A549 treated with ZK216348 at 1 μM for 4 hours (cell line): ENCODE data around the gene BACH2. TPM values are rescaled to one million over a fixed set of nuclear protein-coding genes. Genes with fewer than 3 reads are reported as not detected.

Source experiments
- total RNA-seq: library from RNA; stranded (reverse); fragments of 200-300 nt; extraction: Qiagen RNA extraction; gene quantifications from 5 replicates; pipeline ENCODE4 v1.2.3, GENCODE V29; 2022; ENCODE audit warnings: low read depth

Gene BACH2
- 0.55 to 0.82 TPM (median 0.69 TPM) in 5 replicates for total RNA-seq

DNA sequence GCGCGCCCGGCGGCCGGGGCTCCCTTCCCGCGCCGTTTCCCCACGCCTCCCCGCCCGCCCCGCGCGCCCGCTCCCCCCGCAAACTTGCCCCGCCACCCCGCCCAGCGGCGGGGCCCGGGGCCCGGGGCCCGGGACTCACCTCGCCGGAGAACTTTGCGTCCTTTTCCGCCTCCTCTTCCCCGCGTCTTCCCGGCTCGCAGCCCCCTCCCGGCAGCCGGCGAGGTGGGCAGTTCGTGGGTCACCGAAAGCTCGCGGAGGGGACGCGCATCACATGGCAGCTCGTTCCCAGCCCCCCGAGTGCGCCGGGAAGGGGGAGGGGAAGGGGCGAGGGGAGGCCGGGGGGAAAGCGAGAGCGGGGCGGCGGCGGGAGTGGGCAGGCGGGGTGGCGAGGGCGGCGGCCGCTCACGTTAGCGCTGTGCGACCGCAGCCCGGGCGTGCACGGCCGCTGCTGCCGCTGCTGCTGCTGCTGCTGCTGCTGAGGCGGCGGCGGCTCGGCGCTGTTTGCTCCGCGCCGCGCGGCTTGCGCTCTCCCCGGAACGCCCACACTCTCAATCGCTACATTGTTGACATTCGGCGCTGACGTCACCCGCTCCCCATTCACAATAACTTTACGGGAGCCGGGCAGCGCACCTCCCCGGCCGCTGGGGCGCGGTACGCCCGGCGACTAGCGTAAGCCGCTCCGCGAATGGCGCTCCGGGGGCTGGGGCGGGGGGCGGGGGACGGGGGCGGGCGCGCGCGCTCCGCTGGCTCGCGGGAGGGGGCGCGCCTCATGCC, at the start of gene BACH2:
Gene BACH2 (minus strand): TSS at position 503 of the 774 bp plus-strand sequence. CDS start 287,999 bp downstream, outside the sequence.

DNA sequence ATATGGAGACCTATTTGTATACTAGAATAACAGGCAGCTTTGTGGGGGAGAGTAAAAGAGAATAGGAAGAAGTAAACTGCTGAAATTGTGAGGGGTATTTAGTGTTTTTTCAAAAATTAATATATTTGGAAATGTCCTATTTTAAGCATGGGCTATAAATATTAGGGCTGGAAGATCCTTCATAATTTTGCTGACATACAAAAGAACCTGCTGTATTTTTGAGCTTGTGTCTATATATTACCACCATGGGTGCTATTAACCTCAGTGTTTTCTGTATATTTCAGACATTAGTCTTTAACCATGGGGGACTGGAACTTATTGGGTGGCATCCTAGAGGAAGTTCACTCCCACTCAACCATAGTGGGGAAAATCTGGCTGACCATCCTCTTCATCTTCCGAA, 402.5 kb downstream of the BACH2 start, which contains the start of gene GJA10:
Gene GJA10 (plus strand): TSS at position 301 of the 400 bp plus-strand sequence. CDS start 0 bp downstream, at position 301.

